ENCODE data around the gene GPR162. TPM values are rescaled to one million over a fixed set of nuclear protein-coding genes. Genes with fewer than 3 reads are reported as not detected.
A peak's percentile ranks its signal among the peaks of the same experiment; 100 is the strongest.

Gene GPR162
- total RNA-seq, 2 experiments from 2014 or later = 0.82 TPM; not detected in 1

GRCh38 chr12:6849976-6850560, 28.4 kb downstream of the GPR162 start:
- peak overlapping the region; percentile 100 for H3K27ac Mint-ChIP-seq

DNA sequence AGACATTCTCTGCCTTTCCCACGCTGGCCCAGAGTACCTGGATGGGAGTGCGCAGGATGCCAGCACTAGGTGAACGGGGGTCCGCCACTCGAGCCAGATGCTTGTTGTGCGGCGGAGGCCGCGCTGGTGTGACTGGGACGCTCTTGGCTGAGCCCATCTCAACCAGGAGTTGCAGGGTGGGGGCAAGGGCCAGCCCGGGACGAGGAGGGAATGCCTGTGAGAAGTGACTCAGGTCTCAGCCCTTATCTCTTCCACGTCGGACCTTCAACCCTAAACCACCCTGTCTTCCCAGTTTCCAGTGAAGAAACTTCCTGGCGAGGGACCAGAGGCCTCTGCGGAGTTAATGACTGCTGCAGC, 29.2 kb downstream of the GPR162 start:
- no peak for DNase-seq
- H3K36me3 Mint-ChIP-seq = peaks cover 34% of the 10 kb centered on the region

More at GRCh38 chr12:6849976-6850560, 28.4 kb downstream of the GPR162 start:
- no peak for ATAC-seq
- Mint-ChIP-seq H3K27me3 (no peaks in the 10 kb centered on the region), H3K4me1 (peaks cover 45% of the 10 kb centered on the region), H3K36me3 (peaks cover 33% of the 10 kb centered on the region), H3K9me3 (ENCODE audit: low read depth) (no peaks in the 10 kb centered on the region), H3K4me3 (peak overlapping the region; percentile 85)
- DNase-seq = no peak
- CTCF ChIA-PET = interaction anchor here (0.7 to 7.8 kb wide), 6 partner anchors 15 to 259 kb away, joined by 3 to 65 read pairs (median 18); partner anchors contain the start of genes C1RL, MLF2 and SPSB2

GRCh38 chr12:6851153-6851920, 29.7 kb downstream of the GPR162 start, which contains the start of gene CDCA3:
Gene CDCA3 (minus strand): TSS chr12:6851286. CDS start chr12:6850952, 334 bp downstream.
- H3K36me3 Mint-ChIP-seq = peaks cover 36% of the 10 kb centered on the region
- H3K27ac Mint-ChIP-seq = peak within 1 kb of the TSS; percentile 100
- peak; percentile 98 for DNase-seq
- no peaks in the 10 kb centered on the region for H3K9me3 Mint-ChIP-seq (ENCODE audit: low read depth)
- H3K27me3 Mint-ChIP-seq = no peaks in the 10 kb centered on the region
- peaks cover 45% of the 10 kb centered on the region for H3K4me1 Mint-ChIP-seq
- CTCF ChIA-PET = interaction anchor here (0.7 to 7.8 kb wide), 17 partner anchors 11 to 257 kb away, joined by 3 to 65 read pairs (median 6); partner anchors contain the start of genes C1RL, COPS7A, GNB3 and LPCAT3
- peak; percentile 64 for ATAC-seq
- H3K4me3 Mint-ChIP-seq = peak within 1 kb of the TSS; percentile 85

More for the DNA sequence above, 29.2 kb downstream of the GPR162 start:
- Mint-ChIP-seq H3K27ac (peak overlapping the region; percentile 100), H3K4me3 (peak overlapping the region; percentile 85), H3K4me1 (peaks cover 45% of the 10 kb centered on the region), H3K27me3 (no peaks in the 10 kb centered on the region), H3K9me3 (ENCODE audit: low read depth) (no peaks in the 10 kb centered on the region)
- CTCF ChIA-PET = interaction anchor here (0.7 to 7.8 kb wide), 11 partner anchors 16 to 258 kb away, joined by 3 to 65 read pairs (median 6); partner anchors contain the start of genes C1RL, MLF2, PTMS and SPSB2
- ATAC-seq = no peak

DNA sequence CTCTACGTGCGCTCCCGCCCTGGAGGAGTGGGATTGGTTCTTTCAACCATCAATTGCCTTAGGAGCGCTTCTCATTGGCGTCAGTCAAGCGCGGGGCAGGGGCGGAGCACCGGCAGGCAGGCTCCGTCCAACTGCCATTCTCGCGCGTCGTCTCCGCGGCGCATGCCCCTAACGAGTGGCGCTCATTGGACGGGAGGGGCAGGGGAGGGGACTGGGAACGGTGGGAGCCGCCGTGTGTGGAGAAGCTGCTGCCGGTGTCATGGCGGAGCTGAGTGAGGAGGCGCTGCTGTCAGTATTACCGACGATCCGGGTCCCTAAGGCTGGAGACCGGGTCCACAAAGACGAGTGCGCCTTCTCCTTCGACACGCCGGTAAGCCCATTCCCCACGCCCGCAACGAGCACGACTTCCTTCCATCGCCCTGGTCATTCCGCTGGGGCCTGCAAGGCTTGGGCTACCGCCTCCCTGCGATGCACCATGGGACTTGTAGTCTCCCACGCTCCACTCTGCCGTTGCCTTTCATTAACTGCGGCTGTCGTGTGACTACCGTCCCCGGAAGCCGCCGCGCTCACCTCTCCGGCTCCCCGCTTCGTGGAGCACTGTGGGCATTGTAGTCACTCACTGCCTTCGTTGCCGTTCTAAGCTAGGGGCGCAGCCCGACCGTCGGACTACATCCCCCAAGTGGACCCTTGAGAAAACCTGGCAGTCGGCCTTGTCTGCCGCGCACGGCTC, 30.5 kb downstream of the GPR162 start, which contains the start of gene USP5:
Gene USP5 (plus strand): TSS at position 230 of the 730 bp plus-strand sequence. CDS start 30 bp downstream, at position 260.
- Mint-ChIP-seq H3K9me3 (ENCODE audit: low read depth) (no peaks in the 10 kb centered on the region), H3K4me1 (peaks cover 45% of the 10 kb centered on the region), H3K27ac (peak within 1 kb of the TSS; percentile 100), H3K4me3 (peak within 1 kb of the TSS; percentile 85), H3K36me3 (peaks cover 38% of the 10 kb centered on the region), H3K27me3 (no peaks in the 10 kb centered on the region)
- peak; percentile 82 for ATAC-seq
- CTCF ChIA-PET = interaction anchor here (0.5 to 7.8 kb wide), 19 partner anchors 8 to 166 kb away, joined by 3 to 65 read pairs (median 5); partner anchors contain the start of genes COPS7A, GNB3, LPCAT3 and MLF2
- peak; percentile 100 for DNase-seq

DNA sequence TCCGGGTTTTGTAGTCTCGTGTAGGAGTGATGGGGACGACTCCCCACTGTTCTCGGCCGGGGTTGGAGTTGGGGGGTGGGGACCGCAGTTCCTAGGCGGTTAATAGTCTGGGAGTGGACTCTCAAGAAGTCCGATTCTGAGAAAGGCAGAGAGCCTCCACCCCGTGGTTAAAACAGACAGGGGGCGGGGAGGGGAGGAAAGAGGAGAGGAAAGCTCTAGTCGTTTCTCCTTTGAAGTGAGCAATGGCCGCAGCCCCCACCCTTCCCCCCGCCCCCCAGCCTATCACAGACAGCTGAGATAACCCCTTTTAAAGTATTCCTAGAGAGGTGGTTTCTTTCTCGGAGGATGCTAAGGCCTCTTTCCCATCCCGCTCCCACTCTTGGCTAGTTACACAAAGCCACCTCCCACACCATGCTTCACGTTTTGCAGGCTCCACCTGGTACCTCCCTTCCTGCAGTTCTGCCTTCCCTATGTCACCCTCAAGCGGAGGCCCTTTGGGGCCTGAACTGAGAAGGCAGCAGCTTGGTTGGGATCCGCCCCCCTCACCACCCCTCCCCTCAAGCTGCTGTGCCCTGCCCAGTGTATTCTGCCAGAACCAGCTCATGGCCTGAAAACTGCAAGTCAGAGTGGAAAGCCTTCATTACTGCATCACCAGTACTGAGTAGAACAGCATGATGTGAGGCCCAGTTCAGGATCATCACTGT, 31.2 kb downstream of the GPR162 start:
- CTCF ChIA-PET = interaction anchor here (0.5 to 7.8 kb wide), 17 partner anchors 8 to 129 kb away, joined by 3 to 65 read pairs (median 5); partner anchors contain the start of genes COPS7A, GNB3, MLF2 and P3H3
- H3K36me3 Mint-ChIP-seq = peaks cover 37% of the 10 kb centered on the region

DNA sequence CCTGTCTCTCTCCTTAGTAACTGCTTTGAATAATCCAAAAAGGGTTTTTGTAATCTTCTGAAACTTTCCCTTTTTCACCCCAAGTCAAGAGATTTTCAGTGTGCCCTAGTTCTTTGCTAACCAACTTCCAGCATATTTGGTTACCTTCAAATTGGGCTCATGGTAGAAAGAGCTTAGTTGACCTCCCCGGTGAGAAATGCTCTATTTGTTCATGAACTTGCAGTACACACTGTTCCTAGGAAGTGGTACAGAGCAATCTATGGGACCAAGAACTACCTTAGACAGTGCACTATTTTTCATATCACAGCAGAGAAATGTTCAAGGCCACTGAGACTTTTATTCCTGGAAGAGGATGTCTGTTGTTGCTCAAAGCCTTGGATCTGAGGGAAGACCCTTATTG, 32.0 kb downstream of the GPR162 start:
- H3K36me3 Mint-ChIP-seq = peaks cover 35% of the 10 kb centered on the region

More for the DNA sequence above, 31.2 kb downstream of the GPR162 start:
- ATAC-seq (no peak), DNase-seq (peak; percentile 81)
- no peaks in the 10 kb centered on the region for H3K9me3 Mint-ChIP-seq (ENCODE audit: low read depth)
- H3K27ac Mint-ChIP-seq = peak overlapping the region; percentile 100
- H3K4me3 Mint-ChIP-seq = peak overlapping the region; percentile 85
- H3K4me1 Mint-ChIP-seq = peaks cover 44% of the 10 kb centered on the region
- H3K27me3 Mint-ChIP-seq = no peaks in the 10 kb centered on the region

DNA sequence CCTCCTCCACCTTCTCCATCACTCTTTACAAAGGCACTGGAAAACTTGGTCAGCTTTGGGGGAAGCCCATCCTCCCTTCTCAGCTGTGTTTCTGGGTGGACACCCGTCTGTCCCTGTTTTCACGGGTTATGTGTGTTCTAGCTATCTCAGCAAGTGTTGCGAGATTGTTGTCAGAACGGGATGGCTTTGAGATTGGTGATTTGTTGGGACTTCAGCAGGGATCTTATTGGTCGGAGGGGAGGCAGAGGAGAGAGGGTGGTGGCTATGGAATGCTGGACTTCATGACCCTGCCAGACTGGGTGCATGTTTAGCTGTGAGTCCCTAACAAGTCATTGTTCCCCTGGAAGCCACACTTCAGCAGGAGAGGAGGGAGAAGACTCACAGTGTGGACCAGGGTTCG, 32.4 kb downstream of the GPR162 start:
- DNase-seq (no peak), ATAC-seq (no peak)
- peaks cover 39% of the 10 kb centered on the region for H3K4me1 Mint-ChIP-seq
- peak overlapping the region; percentile 100 for H3K27ac Mint-ChIP-seq
- H3K9me3 Mint-ChIP-seq (ENCODE audit: low read depth) = no peaks in the 10 kb centered on the region
- H3K36me3 Mint-ChIP-seq = peaks cover 32% of the 10 kb centered on the region
- no peaks in the 10 kb centered on the region for H3K27me3 Mint-ChIP-seq
- CTCF ChIA-PET = interaction anchor here (1.2 to 7.8 kb wide), 8 partner anchors 10 to 101 kb away, joined by 4 to 65 read pairs (median 19); partner anchors contain the start of genes MLF2, SPSB2 and TPI1
- H3K4me3 Mint-ChIP-seq = no peak overlapping the region

More for the DNA sequence above, 32.0 kb downstream of the GPR162 start:
- no peaks in the 10 kb centered on the region for H3K27me3 Mint-ChIP-seq
- CTCF ChIA-PET = interaction anchor here (0.7 to 7.8 kb wide), 10 partner anchors 9 to 121 kb away, joined by 3 to 65 read pairs (median 7); partner anchors contain the start of genes MLF2, SPSB2 and TPI1
- H3K4me3 Mint-ChIP-seq = peak overlapping the region; percentile 85
- peak overlapping the region; percentile 100 for H3K27ac Mint-ChIP-seq
- H3K4me1 Mint-ChIP-seq = peaks cover 40% of the 10 kb centered on the region
- ATAC-seq = no peak
- no peak for DNase-seq
- no peaks in the 10 kb centered on the region for H3K9me3 Mint-ChIP-seq (ENCODE audit: low read depth)

- Mint-ChIP-seq H3K4me1 (peaks cover 26% of the 10 kb centered on the region), H3K4me3 (no peak overlapping the region), H3K27ac (no peak overlapping the region), H3K27me3 (no peaks in the 10 kb centered on the region), H3K9me3 (ENCODE audit: low read depth) (no peaks in the 10 kb centered on the region), H3K36me3 (peaks cover 27% of the 10 kb centered on the region)
- CTCF ChIA-PET = interaction anchor here (4.6 kb wide), 1 partner anchor 13 kb away, joined by 55 read pairs; the partner anchor contains the start of gene TPI1
- DNase-seq (no peak), ATAC-seq (no peak)
Observed at GRCh38 chr12:6855322-6855721, 33.7 kb downstream of the GPR162 start.

- DNase-seq (no peak), ATAC-seq (no peak)
- no peak overlapping the region for H3K27ac Mint-ChIP-seq
- no peaks in the 10 kb centered on the region for H3K9me3 Mint-ChIP-seq (ENCODE audit: low read depth)
- no peak overlapping the region for H3K4me3 Mint-ChIP-seq
- H3K27me3 Mint-ChIP-seq = no peaks in the 10 kb centered on the region
- peaks cover 10% of the 10 kb centered on the region for H3K4me1 Mint-ChIP-seq
- H3K36me3 Mint-ChIP-seq = peaks cover 45% of the 10 kb centered on the region
- CTCF ChIA-PET = interaction anchor here (3.1 kb wide), 1 partner anchor 10 kb away, joined by 13 read pairs; no protein-coding TSS in a partner anchor
Observed at GRCh38 chr12:6858799-6859198, 37.2 kb downstream of the GPR162 start.

GRCh38 chr12:6860116-6860515, 38.5 kb downstream of the GPR162 start:
- CTCF ChIA-PET = interaction anchor here (1.2 to 3.1 kb wide), 3 partner anchors 9 to 107 kb away, joined by 3 to 13 read pairs (median 4); partner anchors contain the start of genes MLF2 and SPSB2
- Mint-ChIP-seq H3K27ac (no peak overlapping the region), H3K27me3 (no peaks in the 10 kb centered on the region), H3K9me3 (ENCODE audit: low read depth) (no peaks in the 10 kb centered on the region), H3K4me3 (no peak overlapping the region), H3K4me1 (peaks cover 1% of the 10 kb centered on the region), H3K36me3 (peaks cover 48% of the 10 kb centered on the region)
- ATAC-seq (no peak), DNase-seq (no peak)

GRCh38 chr12:6860942-6861341, 39.3 kb downstream of the GPR162 start:
- no peak for ATAC-seq
- CTCF ChIA-PET = interaction anchor here (0.9 to 3.1 kb wide), 5 partner anchors 8 to 30 kb away, joined by 4 to 13 read pairs (median 4); partner anchors contain the start of gene SPSB2
- H3K36me3 Mint-ChIP-seq = peaks cover 51% of the 10 kb centered on the region
- peaks cover 1% of the 10 kb centered on the region for H3K4me1 Mint-ChIP-seq
- no peak overlapping the region for H3K4me3 Mint-ChIP-seq
- DNase-seq = no peak
- H3K27ac Mint-ChIP-seq = no peak overlapping the region
- no peaks in the 10 kb centered on the region for H3K9me3 Mint-ChIP-seq (ENCODE audit: low read depth)
- no peaks in the 10 kb centered on the region for H3K27me3 Mint-ChIP-seq

DNA sequence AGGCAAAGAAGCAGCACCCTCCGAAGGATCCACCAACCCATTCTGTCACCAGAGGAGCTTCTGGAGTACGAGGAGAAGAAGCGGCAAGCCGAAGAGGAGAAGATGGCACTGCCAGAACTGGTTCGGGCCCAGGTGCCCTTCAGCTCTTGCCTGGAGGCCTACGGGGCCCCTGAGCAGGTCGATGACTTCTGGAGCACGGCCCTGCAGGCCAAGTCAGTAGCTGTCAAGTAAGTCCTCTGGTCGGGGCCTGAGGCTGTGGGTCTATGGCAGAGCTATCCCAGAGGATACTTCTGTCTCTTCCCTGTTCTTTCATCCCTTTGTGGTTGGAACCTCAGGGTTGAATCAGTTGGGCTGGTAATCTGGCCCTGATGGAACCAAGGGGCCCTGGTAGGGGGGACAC, 39.8 kb downstream of the GPR162 start:
- DNase-seq = no peak
- Mint-ChIP-seq H3K36me3 (peaks cover 48% of the 10 kb centered on the region), H3K27me3 (no peaks in the 10 kb centered on the region), H3K9me3 (ENCODE audit: low read depth) (no peaks in the 10 kb centered on the region), H3K27ac (no peak overlapping the region), H3K4me1 (peaks cover 3% of the 10 kb centered on the region), H3K4me3 (no peak overlapping the region)
- no peak for ATAC-seq
- CTCF ChIA-PET = interaction anchor here (0.9 to 3.1 kb wide), 4 partner anchors 8 to 30 kb away, joined by 4 to 13 read pairs (median 4); partner anchors contain the start of gene SPSB2
